NT2/D1 (cell line): Measurements from ENCODE around the gene RAB7B.

Experiments
- DNase-seq: peaks from one replicate; pipeline ENCODE4 v3.0.0-alpha.2; 2011; ENCODE audit warnings: low read depth, low spot score
- H3K27me3 ChIP-seq: 2 replicates; pipeline ENCODE4 v1.6.0; 2011; ENCODE audit warnings: mild to moderate bottlenecking; ENCODE audit not compliant: insufficient read length, insufficient read depth
- H3K36me3 ChIP-seq: 2 replicates; pipeline ENCODE4 v1.6.1; 2011; ENCODE audit warnings: mild to moderate bottlenecking, low read length, mixed read lengths; ENCODE audit not compliant: insufficient read depth, insufficient read length
- H3K4me1 ChIP-seq: 2 replicates; pipeline ENCODE4 v1.5.1; 2011; ENCODE audit not compliant: insufficient read depth, insufficient read length
- H3K4me3 ChIP-seq: 2 replicates; pipeline ENCODE4 v1.5.1; 2011; ENCODE audit warnings: low read depth; ENCODE audit not compliant: insufficient read length
- H3K9ac ChIP-seq: 2 replicates; pipeline ENCODE4 v1.6.0; 2011; ENCODE audit warnings: low read depth; ENCODE audit not compliant: insufficient read length
- H3K9me3 ChIP-seq: 2 replicates; pipeline ENCODE4 v1.5.1; 2011; ENCODE audit warnings: mild to moderate bottlenecking, low read length; ENCODE audit not compliant: insufficient read depth
- SUZ12 ChIP-seq: IDR thresholded peaks from 2 replicates; pipeline ENCODE4 v1.6.1; 2011; ENCODE audit not compliant: insufficient read length, insufficient read depth; ENCODE audit errors: extremely low read depth
- YY1 ChIP-seq: IDR thresholded peaks from 2 replicates; pipeline ENCODE4 v1.6.1; 2011; ENCODE audit not compliant: insufficient read length, insufficient read depth
- ZNF274 ChIP-seq: IDR thresholded peaks from 2 replicates; pipeline ENCODE4 v1.6.1; 2011; ENCODE audit warnings: mild to moderate bottlenecking, low read depth, low read length

The RAB7B gene

DNA sequence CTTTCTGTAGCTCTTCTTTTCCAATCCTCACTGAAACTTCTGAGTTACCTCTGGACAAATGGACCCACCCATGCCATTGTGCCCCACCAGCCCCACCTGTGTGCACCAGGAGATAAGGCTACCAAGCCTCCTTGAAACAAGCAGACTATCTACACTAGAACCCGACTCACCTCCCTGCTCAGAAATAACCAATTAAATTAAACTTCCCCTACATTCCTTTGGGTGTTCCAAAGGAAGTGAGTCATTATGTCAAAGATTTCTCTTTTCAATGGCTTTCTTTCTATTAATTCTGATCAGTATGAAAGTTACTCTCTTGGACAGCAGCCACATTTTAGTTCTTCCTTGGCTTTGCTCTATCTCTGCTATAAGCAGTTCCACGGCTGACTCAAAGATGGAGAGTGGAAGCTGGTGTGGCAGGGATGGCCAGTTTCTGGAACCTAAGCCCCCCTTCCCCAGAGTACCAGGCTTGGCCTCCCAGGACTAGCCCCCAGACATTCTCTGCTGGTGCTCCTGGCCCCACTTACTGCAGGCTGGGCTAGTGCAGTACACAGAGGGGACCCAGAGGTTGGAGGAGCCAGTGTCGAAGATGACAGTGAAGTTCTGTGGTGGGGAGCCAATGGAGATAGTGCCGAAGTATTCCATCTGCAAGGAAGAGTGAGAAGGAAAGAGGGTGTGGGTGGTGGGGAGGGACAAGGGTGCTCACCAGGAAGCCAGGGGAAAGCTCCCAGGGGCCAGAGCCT, 18.6 kb upstream of the RAB7B start:
- TF ChIP-seq ZNF274 = no peak
- TF ChIP-seq YY1 = no peak
- no peak for TF ChIP-seq SUZ12
- no peak overlapping the region for H3K9ac ChIP-seq
- H3K9me3 ChIP-seq = no peaks in the 10 kb centered on the region
- H3K36me3 ChIP-seq = no peaks in the 10 kb centered on the region
- H3K4me1 ChIP-seq = peaks cover 2% of the 10 kb centered on the region
- no peaks in the 10 kb centered on the region for H3K27me3 ChIP-seq
- H3K4me3 ChIP-seq = no peak overlapping the region
- DNase-seq = no peak

DNA sequence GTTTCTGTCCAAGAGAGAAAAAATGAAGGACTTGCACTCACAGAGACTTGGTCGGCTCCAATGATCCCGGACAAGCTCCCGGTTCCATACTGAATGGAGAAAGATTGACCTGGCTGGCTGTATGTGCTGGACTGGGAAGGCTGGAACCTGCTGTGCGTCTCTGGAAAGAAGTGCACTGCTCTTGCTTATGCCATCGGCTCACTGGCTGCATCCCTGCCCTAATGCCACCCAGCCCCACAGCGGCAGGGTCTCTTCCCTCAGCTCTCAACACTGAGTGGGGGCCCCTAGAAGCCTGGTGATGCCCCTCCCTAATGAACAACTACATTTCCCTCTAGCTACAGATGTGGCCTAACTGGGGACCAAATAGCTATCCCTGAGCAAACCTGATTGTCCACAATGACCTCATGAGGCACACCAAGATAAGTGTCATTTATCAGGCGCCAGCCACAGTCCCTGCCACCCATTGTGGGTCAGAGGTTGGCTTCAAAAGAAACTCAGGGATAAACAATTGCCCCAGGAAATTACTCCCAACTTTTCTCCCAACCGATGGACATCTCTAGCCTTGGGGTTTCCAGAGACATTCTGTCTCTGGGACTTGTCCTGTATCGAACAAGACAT, 17.9 kb upstream of the RAB7B start:
- H3K4me3 ChIP-seq = no peak overlapping the region
- no peak for TF ChIP-seq SUZ12
- no peak overlapping the region for H3K9ac ChIP-seq
- no peaks in the 10 kb centered on the region for H3K27me3 ChIP-seq
- peaks cover 2% of the 10 kb centered on the region for H3K4me1 ChIP-seq
- no peaks in the 10 kb centered on the region for H3K36me3 ChIP-seq
- no peak for DNase-seq
- H3K9me3 ChIP-seq = no peaks in the 10 kb centered on the region

- no peak for DNase-seq
- H3K4me3 ChIP-seq = no peak overlapping the region
- peaks cover 2% of the 10 kb centered on the region for H3K4me1 ChIP-seq
- H3K9me3 ChIP-seq = no peaks in the 10 kb centered on the region
- H3K27me3 ChIP-seq = no peaks in the 10 kb centered on the region
- H3K9ac ChIP-seq = no peak overlapping the region
- H3K36me3 ChIP-seq = no peaks in the 10 kb centered on the region
- TF ChIP-seq YY1 (no peak), ZNF274 (no peak), SUZ12 (no peak)
Observed at GRCh38 chr1:206020393-206021007, 17.3 kb upstream of the RAB7B start.

- H3K9me3 ChIP-seq = no peaks in the 10 kb centered on the region
- no peak overlapping the region for H3K4me3 ChIP-seq
- no peaks in the 10 kb centered on the region for H3K36me3 ChIP-seq
- DNase-seq = no peak
- H3K27me3 ChIP-seq = no peaks in the 10 kb centered on the region
- no peak for TF ChIP-seq ZNF274
- TF ChIP-seq SUZ12 = no peak
- no peak for TF ChIP-seq YY1
- H3K4me1 ChIP-seq = no peaks in the 10 kb centered on the region
- H3K9ac ChIP-seq = no peak overlapping the region
Observed at GRCh38 chr1:206015071-206015470, 11.9 kb upstream of the RAB7B start.

DNA sequence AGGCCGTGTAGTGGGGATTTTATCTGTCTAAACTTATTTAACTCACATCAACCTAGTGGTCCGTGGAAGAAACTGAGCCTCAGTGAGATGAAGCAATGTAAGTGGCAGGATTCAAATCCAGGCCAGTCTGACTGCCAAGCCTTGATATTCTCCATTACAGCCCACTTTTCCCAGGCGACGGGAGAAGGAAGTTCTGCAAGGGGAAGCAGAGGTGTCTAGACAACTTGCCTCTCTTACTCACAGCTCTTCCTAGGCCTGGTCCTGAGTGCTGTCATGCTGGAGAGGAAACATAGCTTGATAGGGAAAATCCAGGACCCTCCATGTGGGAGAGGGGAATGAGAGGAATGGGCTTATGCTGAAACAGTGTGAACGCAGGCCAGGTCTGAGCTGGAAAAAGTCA, 11.4 kb upstream of the RAB7B start:
- Histone ChIP-seq H3K9ac (no peak overlapping the region), H3K4me3 (no peak overlapping the region), H3K36me3 (no peaks in the 10 kb centered on the region), H3K4me1 (no peaks in the 10 kb centered on the region), H3K9me3 (no peaks in the 10 kb centered on the region), H3K27me3 (no peaks in the 10 kb centered on the region)
- DNase-seq = no peak
- TF ChIP-seq SUZ12 = no peak
- no peak for TF ChIP-seq ZNF274
- no peak for TF ChIP-seq YY1

DNA sequence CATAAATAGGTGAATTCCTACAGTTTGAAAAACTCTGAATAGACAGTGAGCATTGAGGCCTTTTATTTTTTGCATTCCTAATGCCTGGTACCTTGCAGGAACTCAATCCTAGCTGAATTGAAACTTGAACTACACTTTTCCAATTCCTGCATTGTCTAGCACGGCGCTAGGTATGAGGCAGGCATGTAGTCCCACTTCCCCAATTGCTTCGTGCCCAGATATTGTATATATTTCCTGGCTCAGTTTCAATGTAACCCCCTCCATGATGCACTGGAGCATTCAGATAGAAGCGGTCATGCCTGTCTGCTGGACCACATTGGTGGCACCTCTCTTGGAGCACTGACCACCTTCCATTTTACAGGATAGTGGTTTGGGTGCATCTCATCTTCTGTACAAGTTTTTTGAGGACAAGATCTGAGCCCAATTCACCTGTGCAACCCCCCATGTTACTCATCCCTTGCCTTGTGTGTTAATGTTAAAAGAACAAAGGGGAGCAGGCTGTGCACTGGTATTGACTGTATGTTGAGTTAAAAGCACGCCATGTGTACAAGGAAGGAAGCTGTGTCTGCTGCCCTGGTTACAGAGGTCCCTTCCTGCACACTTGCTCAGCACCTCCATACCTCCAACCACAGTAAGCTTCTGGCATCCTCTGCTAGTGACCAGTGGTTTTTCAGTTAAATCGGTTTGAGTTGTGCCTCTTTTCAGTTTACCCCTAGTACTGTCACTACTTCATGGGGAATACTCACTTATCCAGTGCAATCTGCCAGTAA, 10.0 kb upstream of the RAB7B start:
- H3K9me3 ChIP-seq = no peaks in the 10 kb centered on the region
- no peaks in the 10 kb centered on the region for H3K36me3 ChIP-seq
- H3K4me3 ChIP-seq = no peak overlapping the region
- H3K4me1 ChIP-seq = no peaks in the 10 kb centered on the region
- DNase-seq = no peak
- TF ChIP-seq YY1 (no peak), SUZ12 (no peak), ZNF274 (no peak)
- no peaks in the 10 kb centered on the region for H3K27me3 ChIP-seq
- H3K9ac ChIP-seq = no peak overlapping the region
